ENCODE data around the gene CDK5. TPM values are rescaled to one million over a fixed set of nuclear protein-coding genes. Genes with fewer than 3 reads are reported as not detected.

CDK5 gene
- 10 to 100 TPM; 26.0 to 26.9 TPM for total RNA-seq

DNA sequence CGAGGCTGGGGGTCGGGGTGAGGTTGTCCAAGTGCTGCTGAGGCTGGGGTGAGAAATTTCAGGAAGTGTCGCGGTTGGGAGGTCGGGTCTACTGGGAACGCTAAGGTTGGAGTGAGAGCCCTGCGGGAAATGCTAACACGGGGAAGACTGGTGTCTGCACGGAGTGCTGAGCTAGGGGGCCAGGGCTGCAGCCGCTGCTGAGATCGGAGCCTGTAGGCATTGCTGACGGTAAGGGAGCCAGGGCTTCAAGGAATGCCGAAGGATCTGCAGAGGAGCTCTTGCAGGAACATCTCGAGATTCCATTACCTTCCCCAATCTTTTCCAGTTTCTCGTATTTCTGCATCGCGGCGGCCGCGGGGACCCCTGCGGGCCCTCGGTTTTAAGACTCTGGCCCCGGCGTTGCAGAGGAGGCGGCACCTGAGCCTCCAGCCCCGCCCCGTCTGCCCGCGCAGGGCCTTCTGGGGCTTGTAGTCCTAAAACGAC, at the start of gene CDK5:
TSS of gene CDK5 (minus strand) at position 392 of the 483 bp plus-strand sequence. CDS start at position 343, 49 bp downstream.
- no peak for DNase-seq
- Mint-ChIP-seq H3K27me3 (no peaks in the 10 kb centered on the region), H3K36me3 (ENCODE audit: low read depth) (peaks cover 3% of the 10 kb centered on the region), H3K27ac (peak within 1 kb of the TSS; percentile 95), H3K4me3 (peak within 1 kb of the TSS; percentile 91), H3K4me1 (peaks cover 53% of the 10 kb centered on the region), H3K9me3 (no peaks in the 10 kb centered on the region)
- POLR2A ChIA-PET, result no interaction called here
- CTCF ChIA-PET, result interaction anchor here (1.1 kb wide), 1 partner anchor 29 kb away, joined by 4 read pairs; the partner anchor contains the start of gene ABCB8

- no peak overlapping the region for H3K27ac Mint-ChIP-seq
- H3K27me3 Mint-ChIP-seq, result no peaks in the 10 kb centered on the region
- no peak for DNase-seq
- H3K9me3 Mint-ChIP-seq, result no peaks in the 10 kb centered on the region
- H3K4me3 Mint-ChIP-seq, result no peak overlapping the region
- H3K4me1 Mint-ChIP-seq, result no peaks in the 10 kb centered on the region
- no peaks in the 10 kb centered on the region for H3K36me3 Mint-ChIP-seq (ENCODE audit: low read depth)
- POLR2A ChIA-PET, result no interaction called here
- CTCF ChIA-PET, result interaction anchor here (0.6 kb wide), 1 partner anchor 299 kb away, joined by 3 read pairs; no protein-coding TSS in a partner anchor
These were observed 46.9 kb upstream of the CDK5 start for GRCh38 chr7:151104411-151105235.

- no peak overlapping the region for H3K4me3 Mint-ChIP-seq
- CTCF ChIA-PET, result interaction anchor here (2.1 kb wide), 1 partner anchor 7 kb away, joined by 8 read pairs; no protein-coding TSS in a partner anchor
These were observed 46.3 kb upstream of the CDK5 start for GRCh38 chr7:151103973-151104372.

GRCh38 chr7:151102991-151103390, 45.3 kb upstream of the CDK5 start:
- ChIA-PET POLR2A (interaction anchor here (0.6 kb wide), 1 partner anchor 110 kb away, joined by 3 read pairs; no protein-coding TSS in a partner anchor), CTCF (interaction anchor here (1.8 to 2.1 kb wide), 2 partner anchors 8 to 30 kb away, joined by 6 to 8 read pairs; no protein-coding TSS in a partner anchor)
- no peak for DNase-seq
- H3K4me3 Mint-ChIP-seq, result no peak overlapping the region
- H3K4me1 Mint-ChIP-seq, result no peaks in the 10 kb centered on the region
- H3K9me3 Mint-ChIP-seq, result no peaks in the 10 kb centered on the region
- no peak overlapping the region for H3K27ac Mint-ChIP-seq
- H3K36me3 Mint-ChIP-seq (ENCODE audit: low read depth), result no peaks in the 10 kb centered on the region
- H3K27me3 Mint-ChIP-seq, result no peaks in the 10 kb centered on the region

More at GRCh38 chr7:151103973-151104372, 46.3 kb upstream of the CDK5 start:
- no peaks in the 10 kb centered on the region for H3K4me1 Mint-ChIP-seq
- H3K9me3 Mint-ChIP-seq, result no peaks in the 10 kb centered on the region
- DNase-seq, result no peak
- H3K36me3 Mint-ChIP-seq (ENCODE audit: low read depth), result no peaks in the 10 kb centered on the region
- POLR2A ChIA-PET, result no interaction called here
- H3K27me3 Mint-ChIP-seq, result no peaks in the 10 kb centered on the region
- H3K27ac Mint-ChIP-seq, result no peak overlapping the region

DNA sequence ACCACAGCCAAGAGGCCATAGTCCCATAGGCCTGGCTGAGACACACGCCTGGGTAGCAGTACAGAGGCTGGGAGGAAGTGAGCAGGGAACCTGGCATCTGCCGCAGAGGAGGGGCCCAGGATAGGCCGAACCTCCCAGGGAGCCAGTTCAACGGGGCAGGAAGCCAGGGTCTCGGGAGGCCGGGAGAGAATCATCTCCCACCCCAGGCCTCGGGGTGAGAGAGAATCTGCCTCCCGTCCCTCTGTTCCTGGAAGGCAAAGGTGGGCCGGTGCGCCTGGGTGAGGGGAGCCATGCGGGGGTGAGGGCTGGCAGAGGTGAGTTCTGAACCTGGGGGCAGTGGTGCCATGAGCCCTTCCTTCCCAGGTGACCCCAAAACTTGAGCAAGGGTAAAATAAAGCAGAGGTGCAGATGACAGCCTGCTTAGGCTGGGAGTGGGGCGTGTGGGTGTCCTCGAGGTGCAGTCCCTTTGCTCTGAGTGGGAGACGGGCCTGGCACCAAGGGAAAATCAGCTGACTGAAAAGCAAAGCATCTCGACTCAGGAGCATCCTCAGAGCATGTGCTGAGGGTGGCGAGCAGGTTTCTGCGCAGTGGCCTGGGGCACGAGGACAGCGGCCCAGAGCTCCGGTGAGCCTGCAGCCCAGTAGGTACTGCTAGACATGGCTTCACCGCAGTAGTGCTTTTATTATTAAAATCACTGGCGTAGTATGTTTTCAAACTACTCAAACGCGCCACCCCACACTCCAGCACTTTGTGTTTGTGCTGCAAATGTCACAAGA, 44.1 kb upstream of the CDK5 start:
- Mint-ChIP-seq H3K9me3 (no peaks in the 10 kb centered on the region), H3K27me3 (no peaks in the 10 kb centered on the region)
- CTCF ChIA-PET, result interaction anchor here (0.9 to 2.1 kb wide), 3 partner anchors 10 to 108 kb away, joined by 4 to 8 read pairs (median 6); partner anchors contain the start of gene H2BK1

GRCh38 chr7:151100921-151101320, 43.2 kb upstream of the CDK5 start:
- H3K4me3 Mint-ChIP-seq, result no peak overlapping the region
- H3K27ac Mint-ChIP-seq, result no peak overlapping the region
- ChIA-PET POLR2A (no interaction called here), CTCF (no interaction called here)
- H3K27me3 Mint-ChIP-seq, result no peaks in the 10 kb centered on the region
- no peaks in the 10 kb centered on the region for H3K9me3 Mint-ChIP-seq
- no peaks in the 10 kb centered on the region for H3K36me3 Mint-ChIP-seq (ENCODE audit: low read depth)
- DNase-seq, result no peak
- H3K4me1 Mint-ChIP-seq, result no peaks in the 10 kb centered on the region

More for the DNA sequence above, 44.1 kb upstream of the CDK5 start:
- Mint-ChIP-seq H3K4me1 (no peaks in the 10 kb centered on the region), H3K36me3 (ENCODE audit: low read depth) (no peaks in the 10 kb centered on the region), H3K27ac (no peak overlapping the region), H3K4me3 (no peak overlapping the region)
- no peak for DNase-seq
- POLR2A ChIA-PET, result no interaction called here

DNA sequence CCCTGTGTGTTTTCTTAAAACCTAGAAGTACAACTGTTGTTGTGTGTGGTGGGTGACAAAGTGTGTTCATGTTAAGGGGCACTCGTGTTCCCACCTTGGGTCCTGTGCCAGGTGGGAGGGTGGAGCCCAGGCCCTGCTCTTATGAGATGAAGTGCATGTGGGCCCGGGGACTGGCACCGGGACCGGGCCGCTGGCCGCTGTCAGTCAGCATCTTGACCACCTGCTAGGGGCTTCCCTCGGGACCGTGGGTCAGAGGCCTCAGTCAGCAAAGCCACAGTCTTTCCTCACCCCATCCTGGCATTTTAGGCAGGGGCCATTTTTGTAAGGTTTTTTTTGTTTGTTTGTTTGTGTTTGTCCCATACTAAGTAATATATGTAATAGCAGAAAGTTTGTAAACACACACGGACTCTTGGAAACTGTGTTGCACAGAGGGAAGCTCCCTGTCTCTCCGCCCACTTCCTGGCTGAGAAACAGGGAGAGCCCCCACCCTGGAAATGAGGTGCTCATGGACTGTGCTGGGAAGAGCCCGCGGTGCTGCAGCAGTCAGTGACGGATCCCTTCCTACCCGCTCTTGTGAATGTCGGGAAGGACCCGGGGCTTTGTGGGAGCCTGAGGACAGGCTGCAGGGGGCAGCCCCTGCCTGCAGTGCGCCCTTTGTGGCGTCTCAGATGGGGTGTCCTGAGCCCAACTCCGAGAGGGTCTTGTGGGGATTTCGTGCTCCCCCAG, 42.0 kb upstream of the CDK5 start:
- CTCF ChIA-PET, result no interaction called here

GRCh38 chr7:151095828-151096475, 38.3 kb upstream of the CDK5 start:
- Mint-ChIP-seq H3K4me1 (no peaks in the 10 kb centered on the region), H3K27ac (peak overlapping the region; percentile 22), H3K9me3 (no peaks in the 10 kb centered on the region), H3K4me3 (no peak overlapping the region), H3K36me3 (ENCODE audit: low read depth) (no peaks in the 10 kb centered on the region), H3K27me3 (no peaks in the 10 kb centered on the region)
- ChIA-PET POLR2A (no interaction called here), CTCF (no interaction called here)
- no peak for DNase-seq

More for the DNA sequence above, 42.0 kb upstream of the CDK5 start:
- DNase-seq, result no peak
- Mint-ChIP-seq H3K27me3 (no peaks in the 10 kb centered on the region), H3K27ac (no peak overlapping the region), H3K9me3 (no peaks in the 10 kb centered on the region), H3K36me3 (ENCODE audit: low read depth) (no peaks in the 10 kb centered on the region), H3K4me3 (no peak overlapping the region), H3K4me1 (no peaks in the 10 kb centered on the region)
- POLR2A ChIA-PET, result no interaction called here

GRCh38 chr7:151095123-151095797, 37.6 kb upstream of the CDK5 start:
- H3K9me3 Mint-ChIP-seq, result no peaks in the 10 kb centered on the region
- H3K27me3 Mint-ChIP-seq, result no peaks in the 10 kb centered on the region
- DNase-seq, result no peak
- H3K36me3 Mint-ChIP-seq (ENCODE audit: low read depth), result no peaks in the 10 kb centered on the region
- no peak overlapping the region for H3K4me3 Mint-ChIP-seq
- POLR2A ChIA-PET, result no interaction called here
- no peaks in the 10 kb centered on the region for H3K4me1 Mint-ChIP-seq
- CTCF ChIA-PET, result interaction anchor here (0.5 kb wide), 1 partner anchor 12 kb away, joined by 5 read pairs; no protein-coding TSS in a partner anchor
- no peak overlapping the region for H3K27ac Mint-ChIP-seq

DNA sequence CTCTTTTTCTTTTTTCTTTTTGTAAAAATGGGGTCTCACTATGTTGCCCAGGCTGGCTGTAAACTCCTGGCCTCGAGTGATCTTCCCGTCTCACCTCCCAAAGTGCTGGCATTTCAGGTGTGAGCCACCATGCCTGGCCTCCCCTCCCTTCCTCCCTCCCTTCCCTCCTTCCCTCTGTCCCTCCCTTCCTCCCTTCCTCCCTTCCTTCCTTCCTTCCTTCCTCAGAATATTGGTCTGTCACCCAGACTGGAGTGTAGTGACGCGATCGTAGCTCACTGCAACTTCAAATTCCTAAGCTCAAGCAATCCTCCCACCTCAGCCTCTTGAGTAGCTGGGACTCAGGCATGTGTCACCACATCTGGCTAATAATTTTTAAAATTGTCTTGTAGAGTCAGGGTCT, 37.0 kb upstream of the CDK5 start:
- no peak overlapping the region for H3K27ac Mint-ChIP-seq
- H3K4me3 Mint-ChIP-seq, result no peak overlapping the region
- DNase-seq, result no peak
- CTCF ChIA-PET, result interaction anchor here (0.7 to 1.5 kb wide), 2 partner anchors 18 to 483 kb away, joined by 3 to 4 read pairs; no protein-coding TSS in a partner anchor
- POLR2A ChIA-PET, result no interaction called here
- no peaks in the 10 kb centered on the region for H3K27me3 Mint-ChIP-seq
- H3K4me1 Mint-ChIP-seq, result no peaks in the 10 kb centered on the region
- H3K9me3 Mint-ChIP-seq, result no peaks in the 10 kb centered on the region
- H3K36me3 Mint-ChIP-seq (ENCODE audit: low read depth), result no peaks in the 10 kb centered on the region

- peaks cover 4% of the 10 kb centered on the region for H3K4me1 Mint-ChIP-seq
- H3K27ac Mint-ChIP-seq, result no peak overlapping the region
- no peaks in the 10 kb centered on the region for H3K9me3 Mint-ChIP-seq
- POLR2A ChIA-PET, result no interaction called here
- H3K36me3 Mint-ChIP-seq (ENCODE audit: low read depth), result no peaks in the 10 kb centered on the region
- CTCF ChIA-PET, result interaction anchor here (0.5 to 1.5 kb wide), 4 partner anchors 17 to 290 kb away, joined by 3 to 4 read pairs (median 4); no protein-coding TSS in a partner anchor
- peaks cover 4% of the 10 kb centered on the region for H3K27me3 Mint-ChIP-seq
- no peak overlapping the region for H3K4me3 Mint-ChIP-seq
- DNase-seq, result no peak
These were observed 36.1 kb upstream of the CDK5 start for GRCh38 chr7:151093748-151094147.

Data from activated CD4-positive, alpha-beta T cell treated with anti-CD3 and anti-CD28 coated beads, Interleukin-2, amount 10 ng/mL, durations not matched to agents 7 days and 5 days (primary cell).